Fibroblast of lung (primary cell): ENCODE measurements around the gene VENTX.

ENCODE experiments used
- EZH2 ChIP-seq: IDR thresholded peaks from 2 replicates; pipeline ENCODE4 v1.5.1; 2012; ENCODE audit warnings: low read length, control low read depth, mild to moderate bottlenecking; ENCODE audit errors: missing control alignments
- TF ChIP-seq, protein P1 (sequence below), 2 donors: IDR thresholded peaks in 1 of 2; conservative IDR thresholded peaks in 1 of 2; 1 replicate in 1 of 2; 2 replicates in 1 of 2; pipeline ENCODE4 v1.5.1; 2011 to 2012; ENCODE audit warnings: low read length in 2 of 2, control low read depth in 1 of 2, inconsistent platforms in 1 of 2, low read depth in 1 of 2, mild to moderate bottlenecking in 1 of 2

DNA sequence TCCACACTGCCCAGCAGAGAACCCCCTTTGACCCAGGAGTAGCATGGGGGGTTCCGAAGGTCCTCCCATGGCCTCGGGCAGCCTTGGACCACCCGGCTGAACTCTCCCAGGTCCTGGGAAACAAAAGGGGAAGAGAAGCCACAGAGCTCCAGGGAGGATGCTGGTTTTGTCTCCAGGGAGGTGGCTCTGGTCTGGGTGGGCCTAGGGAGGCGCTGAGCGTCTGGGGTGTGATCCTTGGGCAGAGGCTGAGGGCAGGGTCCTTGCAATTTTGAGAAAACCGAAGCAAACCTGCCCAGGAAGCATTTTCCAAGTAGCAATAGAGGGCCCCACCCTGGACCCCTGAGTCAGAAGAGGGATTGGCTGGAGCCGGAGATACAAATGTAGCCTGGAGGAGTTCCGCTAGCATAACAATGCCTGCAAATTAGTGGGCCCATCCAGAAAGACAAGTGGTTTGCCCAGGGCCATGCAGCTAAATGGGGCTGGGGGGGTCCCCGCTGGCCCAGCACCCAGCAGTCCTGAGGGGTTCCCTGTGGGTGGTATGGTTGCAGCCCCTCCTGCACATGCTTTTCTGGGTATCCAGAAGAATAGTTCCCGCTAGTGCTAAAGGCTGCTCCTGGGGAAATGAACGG is 5.6 kb upstream of the VENTX start:
- TF ChIP-seq, protein P1, sequence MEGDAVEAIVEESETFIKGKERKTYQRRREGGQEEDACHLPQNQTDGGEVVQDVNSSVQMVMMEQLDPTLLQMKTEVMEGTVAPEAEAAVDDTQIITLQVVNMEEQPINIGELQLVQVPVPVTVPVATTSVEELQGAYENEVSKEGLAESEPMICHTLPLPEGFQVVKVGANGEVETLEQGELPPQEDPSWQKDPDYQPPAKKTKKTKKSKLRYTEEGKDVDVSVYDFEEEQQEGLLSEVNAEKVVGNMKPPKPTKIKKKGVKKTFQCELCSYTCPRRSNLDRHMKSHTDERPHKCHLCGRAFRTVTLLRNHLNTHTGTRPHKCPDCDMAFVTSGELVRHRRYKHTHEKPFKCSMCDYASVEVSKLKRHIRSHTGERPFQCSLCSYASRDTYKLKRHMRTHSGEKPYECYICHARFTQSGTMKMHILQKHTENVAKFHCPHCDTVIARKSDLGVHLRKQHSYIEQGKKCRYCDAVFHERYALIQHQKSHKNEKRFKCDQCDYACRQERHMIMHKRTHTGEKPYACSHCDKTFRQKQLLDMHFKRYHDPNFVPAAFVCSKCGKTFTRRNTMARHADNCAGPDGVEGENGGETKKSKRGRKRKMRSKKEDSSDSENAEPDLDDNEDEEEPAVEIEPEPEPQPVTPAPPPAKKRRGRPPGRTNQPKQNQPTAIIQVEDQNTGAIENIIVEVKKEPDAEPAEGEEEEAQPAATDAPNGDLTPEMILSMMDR (conservative IDR thresholded peaks at IDR 0.05 in 1 of 2, IDR thresholded peaks at IDR 0.05 in 1 of 2; ENCODE audit: low read depth in 1 of 2, low read length in 2 of 2): no peak
- TF ChIP-seq EZH2: no peak
